NCI-H2081 (cell line): Measurements from ENCODE around the gene TRPM8.

Experiments
- DNase-seq, 2 experiments: peaks; one replicate each; lab custom pipeline; 2025; lab: John Stamatoyannopoulos, UW

TRPM8 gene

GRCh38 chr2:234047361-234047760 lies 130.2 kb downstream of the TRPM8 start:
- DNase-seq, result no peak

- no peak for DNase-seq
These were observed 130.9 kb downstream of the TRPM8 start for GRCh38 chr2:234048049-234048448.

- no peak for DNase-seq
These were observed 133.4 kb downstream of the TRPM8 start, which contains the start of gene SPP2 for GRCh38 chr2:234050455-234051135. Gene SPP2 (plus strand): TSS chr2:234050702. CDS start chr2:234050787, 85 bp downstream.

- DNase-seq, result no peak
These were observed 134.3 kb downstream of the TRPM8 start for GRCh38 chr2:234051374-234052070.

- no peak for DNase-seq
These were observed 141.7 kb downstream of the TRPM8 start for GRCh38 chr2:234058881-234059280.

GRCh38 chr2:234060236-234060635 lies 143.1 kb downstream of the TRPM8 start:
- DNase-seq, result no peak

GRCh38 chr2:234061624-234062257 lies 144.6 kb downstream of the TRPM8 start:
- DNase-seq, result no peak

- no peak for DNase-seq
These were observed 149.4 kb downstream of the TRPM8 start for GRCh38 chr2:234066587-234066986.
